Suppressor macrophage treated with lipopolysaccharide for 4 hours (primary cell): ENCODE results near the gene RNF144A.

Source experiments
- DNase-seq: peaks from one replicate; pipeline ENCODE4 v3.0.0-alpha.2; 2020

Gene RNF144A

DNA sequence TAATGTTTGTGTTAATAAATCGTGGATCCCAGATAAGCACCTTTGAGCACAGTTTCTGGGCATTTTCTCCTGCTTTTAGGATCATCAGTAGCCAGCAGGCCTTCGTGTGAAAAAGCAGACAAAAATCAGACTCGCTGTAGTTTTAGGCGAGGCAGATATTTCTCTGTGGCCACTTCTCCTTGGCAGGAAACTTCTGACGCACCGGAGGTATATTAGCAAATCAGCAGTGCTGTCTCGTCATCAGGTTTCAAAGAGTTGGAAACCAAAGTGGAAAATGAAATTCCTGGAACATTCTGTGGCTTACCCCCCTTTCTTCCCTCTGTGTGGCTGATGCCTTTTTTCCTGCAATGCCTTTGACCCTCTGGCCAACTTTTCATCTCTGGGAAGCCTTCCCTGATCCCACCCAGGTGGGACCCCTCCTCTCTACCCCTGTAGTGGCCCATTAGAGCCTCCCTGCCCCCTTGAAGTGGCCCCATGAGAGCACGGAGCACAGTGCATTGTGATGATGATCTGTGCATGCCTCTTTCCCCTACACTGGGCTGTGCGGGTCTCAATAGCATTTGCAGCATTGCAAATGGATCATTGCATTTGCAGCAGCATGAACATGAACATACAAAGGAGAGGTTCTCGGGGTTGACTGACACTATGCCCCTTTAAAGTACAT, 93.3 kb downstream of the RNF144A start:
- no peak for DNase-seq

DNA sequence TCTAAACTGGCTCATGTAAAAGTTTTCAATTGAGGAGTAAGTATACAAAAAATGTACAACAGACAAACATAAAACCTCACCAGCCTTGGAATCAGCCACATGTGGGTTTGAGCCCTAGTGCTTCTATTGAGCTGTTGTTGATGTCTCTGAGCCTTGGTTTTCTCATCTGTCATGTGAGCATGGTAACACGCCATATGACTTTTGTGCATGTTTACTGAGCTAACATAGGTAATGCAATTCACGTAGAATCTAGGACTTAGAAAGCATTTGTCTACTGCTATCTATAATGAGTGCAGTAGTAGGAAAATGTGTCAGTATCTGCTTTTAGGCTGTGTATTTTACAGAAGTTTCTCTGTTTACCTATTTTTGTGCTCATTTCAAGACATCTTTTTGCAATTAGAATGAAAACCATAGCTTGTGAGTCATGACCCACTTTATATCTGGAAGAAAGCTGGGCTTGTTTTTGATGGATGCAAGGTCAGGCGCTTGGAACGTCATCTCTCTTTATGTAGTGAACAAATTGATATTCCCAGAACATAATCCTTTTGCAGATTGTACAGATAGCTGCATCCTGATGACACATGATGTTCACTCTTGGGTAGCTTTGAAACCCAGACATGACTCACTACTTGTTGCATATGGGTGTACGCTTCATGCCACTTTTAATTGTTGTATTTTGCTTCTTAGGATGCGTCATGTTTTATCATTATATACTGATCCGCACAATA, 94.3 kb downstream of the RNF144A start:
- no peak for DNase-seq

DNA sequence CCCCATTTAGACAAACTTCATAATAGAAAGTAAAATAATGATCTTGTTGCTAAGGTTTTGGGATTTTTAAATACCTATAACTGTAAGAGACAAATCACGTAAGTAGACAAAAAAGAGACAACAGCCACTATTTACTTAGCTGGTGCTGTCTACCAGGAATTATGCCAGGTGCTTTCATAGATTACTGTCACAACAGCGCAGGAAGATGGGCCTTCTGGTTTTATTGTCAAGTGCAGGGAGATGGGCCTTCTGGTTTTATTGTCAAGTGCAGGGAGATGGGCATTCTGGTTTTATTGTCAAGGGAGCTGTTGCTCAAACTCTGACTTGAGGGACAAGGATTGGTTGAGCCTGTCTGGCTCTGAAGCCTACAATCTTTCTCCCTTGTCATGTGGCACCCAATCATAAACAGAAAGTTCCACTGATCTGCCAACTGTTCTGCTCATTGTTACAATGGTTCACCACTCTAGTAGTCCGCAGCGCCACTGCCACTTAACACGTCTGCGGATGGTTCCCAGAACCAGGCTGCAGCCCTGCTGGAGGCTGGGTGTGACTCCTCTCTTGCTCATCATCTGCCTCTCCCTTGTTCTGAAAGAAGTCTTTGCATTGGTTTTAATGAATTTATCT, 95.0 kb downstream of the RNF144A start:
- DNase-seq, result no peak

DNA sequence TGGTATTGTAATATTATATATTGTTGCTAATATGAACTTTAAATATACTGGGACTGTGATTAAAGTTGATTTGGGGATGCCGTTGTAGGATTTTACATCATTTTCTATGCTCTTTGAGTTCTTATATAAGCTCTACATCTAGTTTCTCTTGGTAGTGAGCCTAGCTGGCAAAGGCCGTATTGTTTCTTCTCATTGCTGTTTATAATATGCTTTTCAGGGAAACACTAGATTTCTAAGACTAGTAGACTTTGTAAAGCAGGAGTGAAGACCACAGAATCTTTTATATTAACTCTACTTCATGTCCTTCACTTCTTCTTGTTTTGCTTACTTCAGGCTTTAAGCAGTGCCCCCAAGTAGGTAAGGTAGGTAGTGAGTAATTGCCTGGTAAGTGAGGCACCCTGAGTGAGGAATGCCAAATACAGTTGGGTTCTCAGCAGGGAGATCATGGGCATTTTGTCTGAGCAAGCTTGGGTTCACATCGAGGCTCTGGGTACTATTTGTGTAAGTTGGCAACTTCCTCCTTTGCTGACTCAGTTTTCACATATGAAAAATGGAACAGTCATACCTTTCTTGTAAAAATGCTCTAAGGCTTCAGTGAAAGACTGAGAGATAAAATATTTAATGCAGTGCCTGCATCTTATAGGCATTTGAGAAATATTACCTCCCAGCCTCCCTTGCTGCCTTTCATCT, 96.4 kb downstream of the RNF144A start:
- no peak for DNase-seq

DNA sequence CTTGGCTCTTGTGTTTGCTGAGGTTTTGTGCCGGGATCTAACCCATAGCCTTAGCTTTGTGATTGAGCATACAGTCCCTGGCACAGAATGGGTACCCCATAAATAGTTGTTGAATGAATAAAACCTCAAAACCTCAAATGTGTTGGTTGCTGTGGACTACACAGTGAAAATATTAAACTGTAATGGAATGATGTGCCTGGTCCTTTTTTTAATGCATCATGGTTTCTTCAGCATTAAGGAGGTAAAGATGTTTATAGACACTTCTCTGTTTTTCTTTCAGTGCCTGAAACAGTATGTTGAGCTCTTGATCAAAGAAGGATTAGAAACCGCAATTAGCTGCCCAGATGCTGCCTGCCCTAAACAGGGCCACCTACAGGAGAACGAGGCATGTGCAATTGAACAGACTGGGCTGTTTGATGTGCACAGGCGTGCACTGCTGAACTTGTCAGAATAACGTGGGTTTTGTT, 97.0 kb downstream of the RNF144A start:
- peak; percentile 30 for DNase-seq

DNA sequence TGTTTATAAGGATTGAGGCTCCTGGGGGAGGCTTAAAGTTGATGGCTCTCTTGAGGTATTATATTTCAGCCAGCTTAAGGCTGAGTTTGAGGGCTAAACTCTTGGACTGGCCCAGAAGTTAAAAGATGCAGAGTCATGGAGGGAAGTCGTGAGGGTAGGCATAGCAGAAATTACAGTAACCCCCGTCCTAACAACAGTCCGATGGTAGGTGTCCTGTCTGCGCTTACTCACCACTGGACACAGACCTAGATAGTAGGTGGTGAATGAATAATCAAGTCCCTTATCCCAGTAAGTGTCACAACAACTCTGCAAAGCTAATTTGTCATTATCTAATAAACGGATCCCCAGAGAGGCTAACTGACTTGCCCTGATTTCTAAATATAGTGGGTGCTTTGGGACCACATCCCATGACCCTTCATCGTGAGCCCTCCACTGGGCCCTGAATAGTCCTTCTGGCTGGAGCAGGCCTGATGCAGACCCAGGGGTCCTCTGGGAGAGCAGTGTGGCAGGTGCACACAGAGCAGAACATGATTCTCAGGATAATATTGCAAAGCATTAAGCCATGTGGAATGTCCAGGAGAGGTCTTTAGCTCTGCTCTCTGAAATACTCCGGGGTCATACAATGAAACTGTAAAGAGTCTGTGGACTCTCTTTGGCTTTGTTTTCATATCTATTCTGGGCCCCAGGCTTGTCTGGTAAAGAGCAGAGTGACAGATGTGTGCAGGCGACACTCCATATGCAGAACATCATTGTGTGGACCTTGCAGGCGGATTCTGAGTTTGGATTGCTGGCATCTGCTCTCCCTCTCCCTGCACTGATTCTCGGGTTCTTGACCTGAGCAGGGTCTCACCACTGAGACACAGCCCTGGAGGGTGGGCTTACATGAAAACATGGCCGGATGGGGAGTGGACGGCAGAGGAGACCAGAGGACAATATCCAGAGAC, 98.1 kb downstream of the RNF144A start:
- no peak for DNase-seq

DNA sequence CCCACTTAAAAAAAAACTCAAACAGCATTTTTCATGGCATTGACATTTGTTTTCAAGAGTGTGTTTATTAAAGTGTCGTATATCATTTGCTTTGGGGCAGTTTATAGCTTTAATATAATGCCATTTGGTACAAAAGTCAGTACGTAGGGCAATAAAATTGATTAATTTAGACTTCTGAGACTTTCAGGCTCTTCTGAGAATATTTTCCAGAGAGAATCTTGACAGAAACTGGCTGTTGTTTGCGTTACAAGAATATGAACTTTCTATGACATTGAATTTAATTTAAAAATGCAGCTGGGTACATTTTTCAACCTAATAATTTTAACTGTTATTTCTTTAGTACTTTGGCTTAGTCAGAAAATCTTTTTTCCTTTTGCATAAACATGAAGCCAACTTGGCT, 98.9 kb downstream of the RNF144A start:
- DNase-seq, result no peak

DNA sequence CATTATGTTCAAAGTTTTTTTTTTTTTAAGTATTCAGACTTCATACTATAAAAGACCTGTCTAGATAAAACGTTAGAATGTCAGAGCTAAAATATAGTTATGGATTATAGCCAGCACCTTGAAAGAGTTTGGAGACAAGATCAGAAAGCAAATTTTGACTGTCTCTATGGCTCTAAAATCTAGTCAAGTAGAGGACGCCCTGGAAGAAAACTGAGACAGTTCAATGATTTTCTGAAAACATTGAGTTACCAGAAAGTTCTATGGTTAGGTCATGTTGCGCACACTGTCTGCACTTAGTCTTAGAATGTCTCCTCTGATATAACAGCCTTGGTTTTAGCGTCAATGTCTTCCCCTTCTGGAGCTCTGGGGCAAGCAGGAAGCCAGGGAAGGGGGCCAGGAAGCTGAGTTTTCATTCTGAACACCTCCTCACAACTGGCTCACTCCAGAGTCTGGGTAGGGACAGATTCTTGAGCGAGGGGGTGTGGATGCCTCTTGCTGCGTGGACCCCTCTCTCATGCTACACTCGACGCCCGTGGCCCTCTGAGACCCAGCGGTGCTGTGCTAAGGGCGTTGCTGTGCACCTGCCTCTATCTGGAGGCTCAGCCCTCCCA, 99.5 kb downstream of the RNF144A start:
- no peak for DNase-seq

DNA sequence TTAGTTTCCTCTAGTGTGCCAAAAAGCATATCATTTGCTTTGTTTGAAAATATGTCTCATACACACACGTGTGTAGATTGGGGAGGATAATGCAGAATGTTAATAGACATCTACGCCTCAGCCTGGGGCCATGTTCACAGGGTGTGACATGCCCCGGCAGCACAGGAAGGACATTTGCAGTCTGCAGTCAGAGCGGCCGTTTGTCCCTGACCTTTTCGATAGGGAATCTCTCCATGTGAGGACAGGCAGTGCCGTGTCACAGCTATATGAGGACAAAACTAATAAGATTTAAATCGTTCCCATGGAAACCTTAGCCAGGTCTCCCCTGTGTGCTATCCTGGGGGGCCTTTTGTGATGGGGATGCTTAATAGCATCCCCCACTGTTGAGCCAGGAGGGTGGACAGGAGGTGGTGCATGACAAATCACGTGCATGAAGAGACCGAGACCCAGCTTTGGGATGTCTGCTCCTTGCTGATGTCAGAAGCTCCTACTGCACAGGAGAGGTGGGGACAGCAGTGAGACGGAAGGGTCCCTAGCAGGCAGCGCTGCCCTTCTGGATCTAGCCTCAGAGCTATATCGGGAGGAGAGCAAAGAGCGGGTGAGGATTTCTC, 100.6 kb downstream of the RNF144A start:
- no peak for DNase-seq

DNA sequence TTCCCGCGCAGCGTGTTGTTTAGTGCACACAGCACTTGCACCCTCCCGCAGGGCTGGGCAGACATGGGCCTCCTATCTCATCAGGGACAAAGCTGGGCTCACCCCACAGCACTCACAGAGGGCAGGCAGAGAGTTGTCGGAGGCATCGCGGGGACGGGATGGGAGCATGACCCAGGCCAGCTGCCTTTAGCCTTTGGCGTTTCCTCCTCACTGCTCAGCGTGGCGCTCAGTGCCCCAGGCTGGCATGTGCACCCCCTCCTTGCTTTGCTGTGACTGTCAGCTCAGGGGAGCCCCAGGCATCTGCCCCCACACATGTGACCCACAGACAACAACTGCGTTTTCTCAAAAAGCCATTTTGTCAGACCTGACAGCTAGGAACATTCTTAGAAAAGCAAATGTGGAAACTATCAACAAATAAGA, 101.1 kb downstream of the RNF144A start:
- no peak for DNase-seq

DNA sequence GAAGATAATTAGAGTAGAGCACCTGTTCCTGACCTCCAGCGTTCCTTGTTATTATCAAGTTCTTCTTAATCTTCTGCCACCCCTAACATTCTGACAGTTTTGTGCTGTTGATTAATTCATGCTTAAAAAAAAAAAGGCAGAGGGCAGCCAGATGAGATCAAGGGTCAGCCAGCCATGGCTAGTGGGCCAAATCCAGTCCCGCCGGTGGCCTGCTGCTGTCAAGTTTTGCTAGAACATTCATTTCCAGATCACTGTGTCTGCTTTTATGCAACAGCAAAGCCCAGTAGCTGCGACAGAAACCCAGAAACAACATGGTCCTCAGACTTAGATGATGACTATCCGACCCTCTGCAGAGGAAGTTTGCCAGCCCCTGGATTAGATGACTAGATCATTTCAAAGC, 101.6 kb downstream of the RNF144A start:
- no peak for DNase-seq

DNA sequence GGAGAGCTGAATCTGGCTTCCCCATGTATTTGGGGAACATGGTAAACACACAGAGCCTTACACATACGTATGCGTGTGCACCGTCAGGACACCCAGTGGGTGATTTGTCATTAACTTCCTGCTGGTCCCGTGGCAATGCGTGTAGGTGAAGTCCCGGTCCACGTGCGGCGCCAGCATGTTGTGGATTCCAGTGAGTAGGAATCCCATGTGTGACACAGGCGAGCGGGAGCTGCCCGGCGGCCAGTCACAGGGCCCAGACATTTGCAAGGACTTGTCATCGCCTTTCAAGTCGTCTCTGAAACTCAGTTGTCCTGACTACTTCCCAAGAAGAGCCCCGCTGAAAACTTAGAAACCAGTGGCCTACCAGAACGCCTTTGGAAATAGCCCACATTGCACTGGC, 102.0 kb downstream of the RNF144A start:
- DNase-seq, result no peak

DNA sequence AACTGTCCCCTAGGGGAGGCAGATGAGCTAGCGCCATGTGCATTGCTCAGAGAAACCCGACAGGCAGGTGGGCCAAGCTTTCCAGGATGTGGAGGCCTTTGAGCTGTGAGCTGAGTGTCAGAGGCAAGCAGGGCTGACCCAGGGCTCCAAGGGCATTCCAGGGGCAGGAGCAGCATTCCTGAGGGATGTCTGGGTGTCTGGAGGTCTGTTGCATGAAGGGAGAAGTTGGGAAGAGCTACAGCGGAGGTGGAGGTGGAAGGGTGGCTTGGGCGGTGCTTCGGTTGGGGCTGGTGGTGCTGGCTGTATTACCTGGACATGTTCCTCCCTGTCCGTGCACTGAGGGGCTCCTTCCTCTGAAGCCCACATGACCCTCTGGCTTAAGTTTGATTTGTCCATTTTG, 102.8 kb downstream of the RNF144A start:
- DNase-seq, result no peak

DNA sequence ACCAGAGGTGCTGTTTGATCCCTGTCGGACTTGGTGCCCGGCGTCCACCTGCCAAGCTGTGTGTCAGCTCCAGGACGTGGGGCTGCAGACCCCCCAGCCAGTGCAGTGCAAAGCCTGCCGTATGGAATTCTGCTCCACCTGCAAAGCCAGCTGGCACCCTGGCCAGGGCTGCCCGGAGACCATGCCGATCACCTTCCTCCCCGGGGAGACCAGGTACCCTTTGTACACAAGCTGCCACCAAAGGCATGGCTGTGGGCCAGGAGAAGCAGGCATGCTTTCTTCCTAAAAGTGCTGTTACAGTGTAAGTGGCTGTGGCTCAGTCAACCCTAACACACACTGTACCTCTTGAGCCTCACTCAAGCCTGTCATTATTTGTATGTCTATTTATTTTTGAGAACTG, 103.3 kb downstream of the RNF144A start:
- DNase-seq, result no peak

DNA sequence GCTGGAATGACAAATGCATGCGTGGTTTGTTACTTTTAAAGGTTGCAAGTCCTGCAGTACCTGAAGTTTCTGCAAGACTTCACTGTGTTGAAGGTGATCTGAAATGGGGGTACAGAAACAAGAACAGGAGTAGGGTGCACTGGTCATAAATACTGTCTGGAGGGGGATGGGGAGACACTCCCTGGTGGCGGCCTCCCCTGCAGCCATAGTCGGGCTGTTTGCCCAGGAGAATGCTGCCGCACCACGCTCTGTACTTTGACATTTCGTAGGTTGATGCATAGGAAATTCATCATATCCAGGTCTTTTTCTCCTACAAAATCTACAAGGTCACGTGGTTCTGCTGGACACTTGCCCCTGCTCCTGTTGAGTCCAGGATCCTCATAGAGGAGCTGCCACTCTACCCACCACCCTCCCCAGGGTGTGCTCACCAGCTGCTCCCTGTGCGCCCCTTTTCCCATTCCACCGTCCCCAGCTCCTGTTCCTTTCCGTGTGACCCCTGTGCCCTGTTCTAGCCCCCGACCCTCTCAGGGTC, 103.8 kb downstream of the RNF144A start:
- DNase-seq, result no peak

DNA sequence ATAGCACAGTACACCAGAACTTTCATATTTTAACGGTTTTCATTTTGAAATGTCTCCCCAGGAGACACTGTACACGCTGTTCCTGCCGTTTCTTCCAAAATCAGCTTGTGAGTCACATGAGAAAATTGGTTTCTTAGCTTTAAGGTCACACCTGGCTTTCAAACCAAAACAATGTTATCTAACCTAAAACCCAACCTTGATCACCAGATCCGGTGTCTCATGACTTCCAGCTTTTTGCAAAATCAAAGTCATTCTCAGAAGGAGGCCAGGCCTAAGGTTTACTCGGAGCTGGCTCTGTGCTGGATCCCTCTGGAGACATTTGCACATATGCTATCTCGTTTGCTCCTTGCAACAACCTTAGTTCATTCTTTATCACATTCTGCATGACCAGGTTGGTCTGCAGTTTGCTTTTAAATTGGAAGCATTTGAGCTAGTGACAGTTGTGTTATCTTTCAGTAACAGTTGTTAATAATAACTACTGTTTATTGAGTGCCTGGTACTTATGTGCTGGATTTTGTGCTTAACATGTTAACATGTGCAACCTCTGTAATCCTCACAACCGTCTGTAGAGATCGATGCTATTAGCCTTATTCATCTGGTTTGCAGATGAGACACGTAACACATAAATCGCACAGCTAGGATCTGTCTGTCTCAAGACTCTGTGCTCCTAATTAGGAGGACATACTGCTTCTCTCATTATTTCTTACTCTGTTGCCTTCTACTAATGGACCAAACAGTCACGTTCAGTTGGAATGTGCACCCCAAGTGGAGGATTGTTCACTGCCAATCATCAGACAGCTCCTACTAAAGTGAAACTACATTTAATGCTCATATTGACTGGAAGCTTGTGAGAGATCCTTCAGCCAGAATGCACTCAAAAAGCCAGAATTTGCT, 105.5 kb downstream of the RNF144A start:
- no peak for DNase-seq

DNA sequence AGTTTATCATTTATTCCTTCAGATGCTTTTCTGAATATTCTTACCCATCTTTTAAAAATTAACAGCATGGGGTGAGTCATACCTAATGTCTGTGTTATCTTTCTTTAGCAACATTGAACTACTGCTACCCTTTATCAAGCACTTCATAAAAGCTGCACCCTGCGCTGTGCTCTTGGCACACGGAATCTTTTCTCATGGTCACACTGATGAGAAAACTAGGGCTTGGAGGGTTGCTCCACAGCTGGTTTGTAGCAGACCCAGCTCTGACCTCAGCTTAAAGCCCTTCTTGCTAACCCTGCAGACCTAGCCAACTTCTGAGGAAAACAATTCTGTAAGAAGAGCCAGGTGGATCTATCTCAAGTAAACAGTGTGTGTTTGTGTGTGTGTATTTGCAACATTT, 106.3 kb downstream of the RNF144A start:
- DNase-seq, result no peak

DNA sequence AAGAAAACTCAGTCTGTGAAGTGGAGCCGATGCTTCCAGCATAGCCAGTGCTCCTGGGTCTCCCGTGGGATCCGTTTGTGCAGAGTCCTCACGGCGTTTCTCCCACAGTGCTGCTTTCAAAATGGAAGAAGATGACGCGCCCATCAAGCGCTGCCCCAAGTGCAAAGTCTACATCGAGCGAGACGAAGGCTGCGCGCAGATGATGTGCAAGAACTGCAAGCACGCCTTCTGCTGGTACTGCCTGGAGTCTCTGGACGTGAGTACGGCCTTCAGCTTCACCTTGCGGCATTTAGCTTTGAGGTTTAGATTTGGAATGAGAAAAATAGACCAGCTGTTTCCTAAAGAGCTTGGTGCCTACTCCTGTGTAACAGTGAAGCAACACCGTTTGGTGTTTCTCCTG, 107.0 kb downstream of the RNF144A start:
- DNase-seq, result no peak

DNA sequence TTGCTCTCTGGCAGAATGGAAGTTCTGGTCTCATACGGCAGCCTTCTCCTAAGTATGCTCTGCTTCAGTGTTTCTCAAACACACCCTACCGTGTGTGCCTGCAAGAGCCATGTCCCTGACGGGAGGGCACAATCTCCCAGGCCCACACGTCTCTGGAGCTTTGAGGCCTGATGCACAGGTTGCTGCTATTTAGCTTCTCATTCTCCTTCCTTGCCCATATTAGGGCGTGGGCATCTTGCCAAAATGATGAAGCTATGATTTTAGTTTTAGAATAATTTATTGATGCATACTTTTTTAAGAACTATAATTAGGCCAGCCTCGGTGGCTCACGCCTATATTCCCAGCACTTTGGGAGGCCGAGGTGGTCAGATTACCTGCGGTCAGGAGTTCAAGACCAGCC, 107.9 kb downstream of the RNF144A start:
- DNase-seq, result no peak

DNA sequence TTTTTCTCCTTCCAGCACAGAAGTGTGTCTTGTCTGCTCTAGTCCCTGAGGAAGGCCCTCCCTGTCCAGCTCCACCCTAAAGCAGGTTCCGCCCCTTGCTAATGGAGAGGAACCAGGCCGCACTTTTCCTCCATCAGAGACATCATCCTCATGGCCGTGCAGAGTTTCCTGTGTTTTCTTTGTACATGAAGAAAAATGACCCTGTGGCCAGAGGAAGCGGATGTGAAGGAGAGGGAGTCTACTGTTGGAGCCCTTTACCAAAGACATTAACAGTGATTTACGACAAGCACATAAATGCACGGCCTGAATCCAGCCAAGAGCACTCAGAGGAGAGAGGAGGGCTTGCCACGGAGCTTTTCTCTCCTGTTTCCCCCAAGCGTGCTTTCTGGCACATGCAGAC, 109.5 kb downstream of the RNF144A start:
- DNase-seq, result no peak
